Measurements from ENCODE around the gene IL1R2.

The IL1R2 gene

GRCh38 chr2:101975171-101975870, 16.4 kb upstream of the IL1R2 start:
- no peak for DNase-seq

- DNase-seq = no peak
Measured at GRCh38 chr2:101976891-101977290, 14.9 kb upstream of the IL1R2 start.

GRCh38 chr2:101980368-101980767, 11.4 kb upstream of the IL1R2 start:
- DNase-seq = no peak

DNA sequence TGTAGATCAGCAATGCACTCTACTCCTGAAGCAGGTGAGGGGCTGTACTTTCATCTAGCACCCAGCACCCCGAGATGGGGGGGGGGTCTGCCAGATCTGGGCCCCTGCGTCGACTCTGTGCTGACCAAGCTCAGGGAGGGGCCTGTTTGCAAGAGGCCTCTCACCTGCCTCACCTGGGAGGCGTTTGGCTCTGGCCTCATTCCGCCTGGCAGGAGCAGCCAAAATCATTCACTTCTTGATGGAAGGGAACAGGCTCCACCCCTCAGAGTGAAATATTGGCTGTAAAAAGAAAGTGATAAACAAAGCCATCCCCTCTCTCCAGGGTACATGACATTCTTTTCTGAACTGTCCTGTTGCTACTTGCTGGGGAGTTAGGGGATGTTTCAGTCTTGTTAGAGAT, 10.7 kb upstream of the IL1R2 start:
- no peak for DNase-seq

DNA sequence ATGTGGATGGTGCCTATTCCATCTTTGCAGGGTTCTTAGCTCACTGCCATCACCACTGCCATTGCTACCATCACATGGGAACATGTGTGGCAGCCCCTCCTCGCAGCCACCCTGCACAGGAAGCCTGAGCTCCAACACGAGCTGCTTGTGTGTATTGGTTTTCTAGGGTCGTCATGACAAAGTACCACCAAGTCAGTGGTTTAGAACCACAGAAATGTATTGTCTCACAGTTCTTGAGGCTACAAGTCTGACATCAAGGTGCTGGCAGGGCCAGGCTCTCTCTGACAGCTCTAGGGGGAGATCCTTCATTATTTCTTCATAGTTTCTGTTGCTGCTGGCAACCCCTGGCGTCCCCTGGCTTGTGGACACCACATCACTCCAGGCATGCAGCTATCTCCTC, 10.3 kb upstream of the IL1R2 start:
- no peak for DNase-seq

DNA sequence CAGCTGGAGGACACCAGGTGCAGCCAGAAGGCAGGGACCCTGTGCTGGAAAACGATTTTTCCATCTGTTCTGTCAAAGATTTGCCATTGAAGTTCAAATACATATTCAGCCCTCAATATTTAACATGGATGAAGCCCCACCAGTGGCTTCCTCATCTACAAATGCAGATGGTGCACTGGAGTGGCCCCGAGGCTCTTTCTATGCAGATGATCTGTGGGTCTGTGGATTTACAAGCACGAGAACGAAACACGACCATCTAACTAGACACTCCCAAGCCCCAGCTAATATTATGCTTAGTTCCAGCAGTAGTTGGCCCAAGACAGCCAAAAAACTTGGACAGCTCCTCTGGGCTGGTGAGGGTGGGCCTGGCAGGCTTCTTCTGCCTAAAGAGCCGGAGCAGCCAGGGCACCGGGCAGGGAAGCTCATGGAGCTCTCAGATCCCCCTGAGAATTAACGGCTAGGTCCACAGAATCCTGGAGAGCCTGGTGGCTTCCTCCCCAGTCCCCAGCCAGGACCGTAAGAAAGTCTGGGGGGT, 9.2 kb upstream of the IL1R2 start:
- no peak for DNase-seq

DNA sequence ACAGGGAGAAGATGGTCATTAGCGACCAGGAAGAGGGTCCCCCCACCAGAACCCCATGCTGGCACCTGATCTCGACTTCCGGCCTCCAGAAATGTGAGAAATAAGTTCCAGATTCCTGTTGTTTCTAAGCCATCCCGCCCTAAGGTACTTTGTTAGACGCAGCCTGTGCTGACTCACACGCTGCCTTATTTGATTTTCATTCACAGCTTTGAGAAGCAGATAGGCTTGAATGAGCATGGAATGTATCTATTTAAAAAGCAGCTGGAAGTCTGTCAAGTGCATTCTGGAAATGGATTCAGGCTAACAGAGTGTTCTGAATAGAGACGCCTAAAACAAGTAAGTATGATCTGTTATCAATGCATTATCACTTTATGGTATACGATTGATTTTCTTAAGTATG, 8.3 kb upstream of the IL1R2 start:
- DNase-seq = no peak

DNA sequence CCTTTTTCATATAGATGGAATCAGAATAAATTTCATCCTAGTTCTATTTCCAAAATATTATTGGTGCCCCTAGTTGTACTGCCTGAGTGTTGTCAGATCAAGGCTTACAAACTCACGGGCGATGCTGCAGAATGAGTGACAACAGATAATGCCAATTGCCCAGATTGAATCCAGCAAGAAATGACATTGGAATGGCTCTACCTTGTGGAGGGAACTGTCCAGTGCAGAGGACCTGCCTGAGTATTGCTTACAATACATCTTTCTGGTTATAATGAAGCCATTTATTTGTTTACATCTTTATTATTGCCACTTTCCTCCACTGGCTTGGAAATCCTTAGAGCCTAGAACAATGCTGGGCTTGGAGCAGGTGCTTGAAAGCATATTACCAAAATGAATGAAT, 7.8 kb upstream of the IL1R2 start:
- no peak for DNase-seq

DNA sequence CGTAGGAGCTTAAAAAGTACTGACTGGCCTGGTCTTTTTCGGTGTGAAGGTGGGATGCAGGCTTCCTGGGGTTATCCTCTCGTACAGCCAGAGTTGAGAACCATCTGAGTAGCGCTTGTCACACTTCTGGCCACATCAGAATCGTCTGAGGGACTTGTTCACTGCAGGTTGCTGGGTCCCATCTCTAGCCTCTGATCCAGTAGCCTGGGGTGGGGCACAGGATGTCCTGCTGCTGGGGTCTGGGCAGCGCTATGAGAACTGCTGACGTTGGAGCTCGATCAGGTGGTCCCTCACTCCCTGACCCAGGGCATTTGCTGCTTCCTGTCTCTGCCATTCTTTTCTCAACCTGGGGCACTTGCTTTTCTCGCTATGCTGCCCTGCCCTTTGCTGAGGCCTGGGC, 7.1 kb upstream of the IL1R2 start:
- no peak for DNase-seq

DNA sequence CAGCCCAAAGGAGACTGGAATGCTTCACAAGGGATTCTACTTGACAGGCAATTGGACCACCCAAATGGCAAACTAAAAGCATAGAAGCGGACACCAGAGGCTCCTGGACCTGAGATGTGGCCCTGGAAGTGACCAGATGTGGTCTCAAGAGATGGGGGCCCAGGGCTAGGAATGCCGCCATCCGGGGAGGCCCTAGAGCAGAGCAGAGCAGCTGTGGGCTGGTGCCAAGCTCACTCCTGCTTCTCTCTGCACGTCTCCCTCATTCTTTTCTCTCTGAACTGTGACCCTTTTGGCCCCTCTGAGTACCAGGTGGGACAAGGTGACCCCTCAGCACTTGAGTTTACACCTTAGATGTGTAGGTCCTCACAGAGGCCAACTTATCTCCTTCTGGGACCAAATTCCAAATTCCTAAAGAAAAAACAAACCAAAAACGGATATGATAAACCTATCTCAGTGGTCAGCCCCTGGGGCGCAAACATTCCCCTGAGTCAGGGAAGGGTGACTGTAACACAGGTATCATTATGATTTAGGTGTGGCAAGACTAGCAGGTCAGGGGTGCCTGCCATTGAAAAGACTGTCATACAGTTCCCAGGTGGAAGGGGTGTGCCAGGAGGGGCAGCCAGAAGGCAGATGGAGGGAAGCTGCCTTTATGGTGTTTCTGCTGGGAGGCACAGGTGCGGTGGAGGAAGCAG, 6.5 kb upstream of the IL1R2 start:
- DNase-seq = no peak

DNA sequence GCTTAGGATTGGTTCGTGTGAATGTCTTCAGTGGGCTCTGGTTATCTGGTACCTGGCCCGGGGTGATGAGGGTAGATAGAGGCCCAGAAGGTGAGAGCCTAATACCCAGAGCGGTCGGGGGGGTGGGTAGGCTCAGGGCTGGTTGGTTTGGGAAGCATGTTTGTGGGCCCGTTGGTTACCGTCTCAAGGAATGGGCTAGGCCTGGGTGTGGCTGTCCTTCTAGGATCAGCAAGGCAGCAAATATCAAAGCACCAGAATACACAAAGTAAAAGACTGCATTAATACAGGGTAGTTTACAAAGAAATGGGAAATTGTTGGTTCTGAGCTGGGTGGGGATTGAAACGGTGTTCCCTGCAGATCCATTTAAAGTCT, 6.0 kb upstream of the IL1R2 start:
- DNase-seq = no peak

DNA sequence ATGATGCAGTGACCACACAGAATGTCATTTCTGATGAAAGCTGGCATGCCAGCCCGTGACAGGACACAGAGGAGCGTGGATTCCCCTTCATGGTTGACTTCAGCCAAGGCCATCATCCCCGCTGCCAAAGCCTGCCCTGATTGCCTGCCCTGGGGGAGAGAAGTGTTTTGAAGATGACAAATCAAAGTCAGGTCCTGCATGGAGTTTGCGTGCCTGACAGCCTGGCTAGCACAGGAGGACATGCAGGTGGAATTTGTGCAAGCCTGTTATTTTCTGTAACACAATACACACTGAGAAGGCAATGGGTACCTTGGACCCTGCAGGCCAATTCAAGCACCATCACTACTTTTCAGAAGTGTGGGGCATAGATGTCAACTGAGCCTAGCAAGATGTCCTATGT, 5.4 kb upstream of the IL1R2 start:
- no peak for DNase-seq

DNA sequence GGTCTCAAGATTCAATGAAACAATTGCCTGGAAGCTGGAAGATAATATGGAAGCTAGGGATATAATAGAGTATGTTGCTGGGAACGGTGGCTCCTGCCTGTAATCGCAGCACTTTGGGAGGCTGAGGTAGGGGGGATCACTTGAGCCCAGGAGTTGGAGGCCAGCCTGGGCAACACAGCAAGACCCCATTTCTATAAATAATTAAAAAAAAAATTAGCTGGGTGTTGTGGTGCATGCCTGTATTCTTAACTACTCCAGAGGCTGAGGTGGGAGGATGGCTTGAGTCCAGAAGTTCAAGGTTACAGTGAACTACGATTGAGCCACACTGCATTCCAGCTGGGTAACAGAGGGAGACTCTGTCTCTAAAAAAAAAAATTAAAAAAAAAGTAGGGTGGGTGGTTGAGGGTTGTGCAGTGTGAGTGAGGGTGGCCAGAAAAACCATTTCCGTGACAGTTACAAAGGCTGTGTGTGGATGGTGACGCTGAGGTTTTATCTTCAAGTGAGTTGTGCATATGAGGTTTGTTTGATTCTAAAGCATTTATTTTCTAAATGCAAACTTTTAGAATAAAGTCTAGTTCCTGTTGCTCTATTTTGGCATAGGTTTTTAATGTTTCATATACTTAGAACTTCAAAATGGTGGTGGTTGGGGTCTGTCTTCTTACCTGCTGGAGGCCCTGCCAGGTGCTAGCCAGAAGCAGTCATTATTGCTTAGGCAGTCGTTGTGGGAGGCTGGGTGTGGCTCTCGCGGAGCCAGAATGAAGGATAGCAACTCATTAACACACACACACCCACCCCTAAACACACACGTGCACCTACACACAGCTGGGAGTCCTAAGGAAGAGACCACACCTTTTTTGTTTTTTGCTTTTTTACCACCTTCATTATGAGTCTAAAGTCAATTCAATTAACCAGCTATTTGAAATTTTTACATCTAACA, 4.7 kb upstream of the IL1R2 start:
- DNase-seq = no peak

- no peak for DNase-seq
Measured at GRCh38 chr2:101987832-101988231, 3.9 kb upstream of the IL1R2 start.

DNA sequence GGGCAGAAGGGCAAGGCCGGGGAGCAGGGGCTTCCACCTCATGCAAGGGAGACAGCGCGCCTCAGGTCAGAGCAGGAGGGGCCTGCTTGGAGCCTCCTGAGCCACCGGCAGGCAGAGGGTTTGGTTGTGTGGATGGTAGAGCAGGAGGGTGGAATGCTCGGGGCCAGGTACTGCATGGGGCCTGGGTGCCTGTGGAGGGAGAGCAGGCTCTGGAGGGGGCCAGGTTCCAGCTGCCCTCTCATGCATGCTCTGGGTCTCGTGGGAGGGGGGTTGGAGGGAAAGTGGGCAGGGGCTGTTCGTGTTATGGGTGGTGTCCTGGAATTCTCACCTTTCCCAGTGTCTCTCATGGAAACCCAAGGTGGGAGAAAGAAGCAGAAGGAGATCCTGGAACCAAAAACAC, 3.2 kb upstream of the IL1R2 start:
- no peak for DNase-seq

DNA sequence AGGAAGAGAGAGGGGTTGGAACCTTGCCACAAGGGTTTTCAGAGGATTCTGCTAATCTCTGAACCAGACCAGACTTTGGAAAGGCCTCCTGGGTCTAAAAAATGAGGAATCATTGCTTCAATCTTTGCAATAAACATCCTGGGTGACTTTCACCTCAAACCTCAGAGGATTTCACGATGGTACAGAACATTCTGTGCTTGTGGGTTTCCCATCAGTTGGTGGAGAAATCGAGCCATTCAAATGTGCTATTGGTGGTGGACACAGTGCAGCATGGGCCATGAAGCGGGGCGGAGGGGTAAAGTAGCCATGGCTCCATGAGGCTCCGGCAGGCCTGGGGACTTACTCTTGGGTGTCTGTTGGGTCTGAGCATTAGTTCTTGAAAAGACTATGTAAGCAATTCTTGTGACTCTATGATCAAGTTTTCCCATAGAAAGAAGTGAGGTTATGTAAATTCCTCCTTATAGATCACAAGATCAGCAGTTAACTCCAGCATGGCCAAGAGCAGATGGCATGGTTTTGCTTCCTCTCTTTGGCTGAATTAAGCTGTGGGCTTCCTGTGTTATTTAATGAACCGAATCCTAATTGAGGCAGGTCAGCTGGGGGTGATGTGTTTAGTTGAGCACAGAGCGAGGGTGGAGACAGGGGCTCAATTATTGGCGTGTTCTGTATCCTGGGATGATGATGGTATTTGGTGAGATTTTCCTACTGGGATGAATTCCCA, 1.9 kb upstream of the IL1R2 start:
- DNase-seq = no peak

- no peak for DNase-seq
Measured at GRCh38 chr2:101993772-101994171, 2.0 kb downstream of the IL1R2 start.

DNA sequence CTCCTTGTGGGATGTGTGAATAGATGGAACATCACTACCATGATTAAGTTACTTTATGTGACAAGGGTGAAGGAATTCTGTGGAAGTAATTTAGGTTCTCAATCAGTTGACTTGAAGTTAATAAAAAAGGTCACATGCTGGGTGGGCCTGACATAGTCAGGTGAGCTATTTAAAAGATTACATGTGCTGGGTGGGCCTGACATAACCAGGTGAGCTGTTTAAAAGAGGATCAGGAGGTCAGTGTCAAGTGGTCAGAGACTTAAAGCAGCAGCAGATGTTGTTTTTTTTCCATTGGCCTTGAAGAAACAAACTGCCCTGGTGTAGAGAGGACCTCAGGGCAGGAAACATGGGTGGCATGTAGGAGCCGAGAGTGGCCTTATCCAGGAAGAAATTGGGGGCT, 3.3 kb downstream of the IL1R2 start:
- DNase-seq = no peak

- no peak for DNase-seq
Measured at GRCh38 chr2:101995804-101996203, 4.0 kb downstream of the IL1R2 start.

DNA sequence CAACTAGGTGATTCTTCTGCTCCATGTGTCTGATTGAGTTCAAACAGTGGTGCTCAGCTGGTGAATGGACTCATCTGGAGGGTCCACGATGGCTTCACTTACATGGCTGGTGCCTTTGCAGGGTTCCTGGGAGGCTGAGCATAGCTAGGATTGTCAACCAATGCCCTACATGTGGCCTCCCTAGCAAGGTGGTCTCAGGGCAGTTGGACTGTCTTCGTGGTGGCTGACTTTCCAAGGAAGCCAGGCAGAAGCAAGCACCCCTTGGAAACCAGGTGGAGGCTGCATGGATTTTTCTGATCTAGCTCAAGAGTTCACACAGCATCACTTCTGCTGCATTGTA, 6.8 kb downstream of the IL1R2 start:
- DNase-seq = no peak

- no peak for DNase-seq
Measured at GRCh38 chr2:101998896-101999789, 7.4 kb downstream of the IL1R2 start.

DNA sequence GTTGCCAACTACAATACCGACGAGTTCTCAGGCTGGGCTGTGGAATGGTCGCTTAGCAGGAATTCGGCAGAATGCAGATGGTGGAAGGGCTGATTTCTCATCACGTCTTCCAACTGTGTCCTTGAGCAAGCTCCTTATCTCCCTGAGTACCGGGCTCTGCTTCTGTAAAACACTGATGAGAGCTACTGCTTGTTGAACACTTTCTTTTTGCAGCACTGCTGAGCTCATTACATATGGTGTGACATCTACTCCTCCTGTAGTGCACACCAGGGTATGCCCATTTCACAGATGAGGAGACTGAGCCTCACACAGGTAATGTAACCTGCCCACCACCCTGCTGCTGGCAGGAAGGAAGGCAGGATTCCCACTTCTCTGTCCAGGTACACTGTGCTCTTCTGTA, 8.3 kb downstream of the IL1R2 start:
- DNase-seq = no peak
